ENCODE measurements around the gene LCLAT1.
"Not testable (repeated sequence)": the region's sequence is repeated elsewhere in the genome, so short reads cannot be mapped to it uniquely, and the experiment has no call there.

GRCh38 chr2:30507460-30507859 is 60.4 kb downstream of the LCLAT1 start:
- not testable (repeated sequence) for TF ChIP-seq CTCF, POLR2A (IDR thresholded peaks at IDR 0.05)

All from esophagus squamous epithelium (tissue), 4 donors.